HepG2 (cell line): ENCODE data around the gene GPR87. TPM values are rescaled to one million over a fixed set of nuclear protein-coding genes. Genes with fewer than 3 reads are reported as not detected.

Experiments used
- CAMTA2 ChIP-seq: sonication (generic); formaldehyde crosslinking; IDR thresholded peaks from 2 replicates; pipeline ENCODE4 v1.4.0; 2020; ENCODE audit warnings: mild to moderate bottlenecking, missing genetic modification reagents, borderline replicate concordance
- ERF ChIP-seq: IDR thresholded peaks from 2 replicates; pipeline ENCODE4 v1.6.1; 2018; ENCODE audit warnings: missing biosample characterization, missing genetic modification reagents
- MTF1 ChIP-seq: sonication (generic); formaldehyde crosslinking; IDR thresholded peaks from 2 replicates; pipeline ENCODE4 v1.5.0; 2020; ENCODE audit warnings: missing genetic modification reagents
- NFATC3 ChIP-seq: sonication (generic); formaldehyde crosslinking; IDR thresholded peaks from 2 replicates; pipeline ENCODE4 v1.5.1; 2020; ENCODE audit warnings: mild to moderate bottlenecking, missing genetic modification reagents
- PAX8 ChIP-seq: sonication (generic); formaldehyde crosslinking; IDR thresholded peaks from 2 replicates; pipeline ENCODE4 v1.8.0; 2022; ENCODE audit warnings: mild to moderate bottlenecking, missing genetic modification reagents, borderline replicate concordance
- ZFP36 ChIP-seq: fragments of 150-350 bp; IDR thresholded peaks from 2 replicates; pipeline ENCODE4 v1.6.1; 2018; ENCODE audit warnings: borderline replicate concordance, low read length, low read depth; ENCODE audit not compliant: partially characterized antibody
- ZNF138 ChIP-seq: sonication (generic); formaldehyde crosslinking; IDR thresholded peaks from 2 replicates; pipeline ENCODE4 v1.5.0; 2020; ENCODE audit warnings: mild to moderate bottlenecking, low read depth, missing genetic modification reagents
- ZNF354B ChIP-seq: sonication (generic); formaldehyde crosslinking; IDR thresholded peaks from 2 replicates; pipeline ENCODE4 v1.8.0; 2022; ENCODE audit warnings: mild to moderate bottlenecking, missing genetic modification reagents
- polyA plus RNA-seq, 8 experiments: library from polyadenylated mRNA; depleted of rRNA in 3 of 8; stranded (reverse) in 7 of 8; unstranded in 1 of 8; fragments of >200 nt; fragmentation: Illumina TruSeq in 4 of 8; extraction: Trizol in 4 of 8; gene quantifications; 2 replicates each; pipeline versions ENCODE4 v1.2.1 to v1.2.3, GENCODE V29; 2011 to 2016; ENCODE audit warnings: low read depth in 4 of 8, missing spikeins in 1 of 8, mixed read lengths in 1 of 8; ENCODE audit not compliant: insufficient read depth in 1 of 8
- total RNA-seq, 5 experiments: library from RNA; depleted of rRNA; stranded (reverse); fragments of >200 nt; fragmentation: Illumina TruSeq; extraction: Trizol; gene quantifications; 2 replicates each; pipeline ENCODE4 v1.2.3, GENCODE V29; 2016; ENCODE audit warnings: low read depth in 1 of 5
- TF ChIP-seq, protein P1 (sequence below): IDR thresholded peaks from 2 replicates; pipeline ENCODE4 v1.4.0; 2020; ENCODE audit warnings: mild to moderate bottlenecking, missing genetic modification reagents
- TF ChIP-seq, protein P2 (sequence below): sonication (generic); formaldehyde crosslinking; IDR thresholded peaks from 2 replicates; pipeline ENCODE4 v1.4.0; 2020; ENCODE audit warnings: missing genetic modification reagents
- TF ChIP-seq, protein P3 (sequence below): sonication (generic); formaldehyde crosslinking; IDR thresholded peaks from 2 replicates; pipeline ENCODE4 v1.5.0; 2020; ENCODE audit warnings: missing genetic modification reagents

Gene GPR87
- total and polyA plus RNA-seq, 2 of the 13 experiments (the other 11 are each of a cell fraction or from before 2014, with no cell fraction given) = not detected

DNA sequence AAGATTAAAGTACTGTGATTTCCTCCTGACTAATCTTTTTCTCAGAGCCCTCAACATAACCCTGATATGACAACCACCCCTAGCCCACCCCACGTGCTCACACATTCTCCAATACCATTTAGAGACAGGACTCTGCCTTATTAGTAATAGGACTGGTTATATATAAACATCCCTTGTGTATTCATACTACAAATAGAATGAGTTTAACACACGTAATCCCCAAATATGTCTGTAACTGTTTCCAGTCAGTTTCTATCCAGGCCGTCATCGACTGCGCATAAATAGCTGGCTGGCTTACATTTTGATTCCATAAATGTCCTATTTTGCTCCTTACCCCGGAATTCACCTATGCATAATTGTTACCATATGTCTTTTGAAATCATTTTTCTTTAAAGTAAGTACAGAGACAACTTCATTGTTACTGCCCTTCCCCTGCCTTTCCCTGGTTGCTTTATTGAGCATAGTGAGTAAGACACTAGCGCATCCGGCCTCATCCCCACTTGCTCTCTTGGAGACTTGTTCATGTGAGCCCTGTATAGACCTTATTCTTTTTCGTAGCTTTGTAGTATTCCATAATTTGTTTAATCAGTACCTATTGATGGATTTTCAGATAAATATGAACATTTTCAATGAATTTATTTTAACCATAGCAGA is 34.8 kb downstream of the GPR87 start (continued):
- TF ChIP-seq, protein P1, sequence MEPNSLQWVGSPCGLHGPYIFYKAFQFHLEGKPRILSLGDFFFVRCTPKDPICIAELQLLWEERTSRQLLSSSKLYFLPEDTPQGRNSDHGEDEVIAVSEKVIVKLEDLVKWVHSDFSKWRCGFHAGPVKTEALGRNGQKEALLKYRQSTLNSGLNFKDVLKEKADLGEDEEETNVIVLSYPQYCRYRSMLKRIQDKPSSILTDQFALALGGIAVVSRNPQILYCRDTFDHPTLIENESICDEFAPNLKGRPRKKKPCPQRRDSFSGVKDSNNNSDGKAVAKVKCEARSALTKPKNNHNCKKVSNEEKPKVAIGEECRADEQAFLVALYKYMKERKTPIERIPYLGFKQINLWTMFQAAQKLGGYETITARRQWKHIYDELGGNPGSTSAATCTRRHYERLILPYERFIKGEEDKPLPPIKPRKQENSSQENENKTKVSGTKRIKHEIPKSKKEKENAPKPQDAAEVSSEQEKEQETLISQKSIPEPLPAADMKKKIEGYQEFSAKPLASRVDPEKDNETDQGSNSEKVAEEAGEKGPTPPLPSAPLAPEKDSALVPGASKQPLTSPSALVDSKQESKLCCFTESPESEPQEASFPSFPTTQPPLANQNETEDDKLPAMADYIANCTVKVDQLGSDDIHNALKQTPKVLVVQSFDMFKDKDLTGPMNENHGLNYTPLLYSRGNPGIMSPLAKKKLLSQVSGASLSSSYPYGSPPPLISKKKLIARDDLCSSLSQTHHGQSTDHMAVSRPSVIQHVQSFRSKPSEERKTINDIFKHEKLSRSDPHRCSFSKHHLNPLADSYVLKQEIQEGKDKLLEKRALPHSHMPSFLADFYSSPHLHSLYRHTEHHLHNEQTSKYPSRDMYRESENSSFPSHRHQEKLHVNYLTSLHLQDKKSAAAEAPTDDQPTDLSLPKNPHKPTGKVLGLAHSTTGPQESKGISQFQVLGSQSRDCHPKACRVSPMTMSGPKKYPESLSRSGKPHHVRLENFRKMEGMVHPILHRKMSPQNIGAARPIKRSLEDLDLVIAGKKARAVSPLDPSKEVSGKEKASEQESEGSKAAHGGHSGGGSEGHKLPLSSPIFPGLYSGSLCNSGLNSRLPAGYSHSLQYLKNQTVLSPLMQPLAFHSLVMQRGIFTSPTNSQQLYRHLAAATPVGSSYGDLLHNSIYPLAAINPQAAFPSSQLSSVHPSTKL (CRISPR knock-in tag) = no peak
- TF ChIP-seq CAMTA2 (CRISPR knock-in tag) (no peak), NFATC3 (no peak), ZNF138 (CRISPR knock-in tag) (no peak), MTF1 (CRISPR knock-in tag) (no peak), ERF (CRISPR knock-in tag) (no peak), PAX8 (CRISPR knock-in tag) (no peak), ZNF354B (no peak), ZFP36 (no peak)
- TF ChIP-seq, protein P2, sequence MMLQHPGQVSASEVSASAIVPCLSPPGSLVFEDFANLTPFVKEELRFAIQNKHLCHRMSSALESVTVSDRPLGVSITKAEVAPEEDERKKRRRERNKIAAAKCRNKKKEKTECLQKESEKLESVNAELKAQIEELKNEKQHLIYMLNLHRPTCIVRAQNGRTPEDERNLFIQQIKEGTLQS (CRISPR knock-in tag) = no peak
- TF ChIP-seq, protein P3, sequence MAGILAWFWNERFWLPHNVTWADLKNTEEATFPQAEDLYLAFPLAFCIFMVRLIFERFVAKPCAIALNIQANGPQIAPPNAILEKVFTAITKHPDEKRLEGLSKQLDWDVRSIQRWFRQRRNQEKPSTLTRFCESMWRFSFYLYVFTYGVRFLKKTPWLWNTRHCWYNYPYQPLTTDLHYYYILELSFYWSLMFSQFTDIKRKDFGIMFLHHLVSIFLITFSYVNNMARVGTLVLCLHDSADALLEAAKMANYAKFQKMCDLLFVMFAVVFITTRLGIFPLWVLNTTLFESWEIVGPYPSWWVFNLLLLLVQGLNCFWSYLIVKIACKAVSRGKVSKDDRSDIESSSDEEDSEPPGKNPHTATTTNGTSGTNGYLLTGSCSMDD (CRISPR knock-in tag) = no peak
